GM18508 (cell line): ENCODE data around the gene BRME1.
A peak's percentile ranks its signal among the peaks of the same experiment; 100 is the strongest.

ENCODE experiments used
- ATAC-seq: cut with Tn5 transposase; IDR thresholded peaks from one replicate; pipeline ENCODE4 v1.9.1; 2021; ENCODE audit warnings: moderate number of reproducible peaks; ENCODE audit not compliant: insufficient read depth, unreplicated experiment

The BRME1 gene

DNA sequence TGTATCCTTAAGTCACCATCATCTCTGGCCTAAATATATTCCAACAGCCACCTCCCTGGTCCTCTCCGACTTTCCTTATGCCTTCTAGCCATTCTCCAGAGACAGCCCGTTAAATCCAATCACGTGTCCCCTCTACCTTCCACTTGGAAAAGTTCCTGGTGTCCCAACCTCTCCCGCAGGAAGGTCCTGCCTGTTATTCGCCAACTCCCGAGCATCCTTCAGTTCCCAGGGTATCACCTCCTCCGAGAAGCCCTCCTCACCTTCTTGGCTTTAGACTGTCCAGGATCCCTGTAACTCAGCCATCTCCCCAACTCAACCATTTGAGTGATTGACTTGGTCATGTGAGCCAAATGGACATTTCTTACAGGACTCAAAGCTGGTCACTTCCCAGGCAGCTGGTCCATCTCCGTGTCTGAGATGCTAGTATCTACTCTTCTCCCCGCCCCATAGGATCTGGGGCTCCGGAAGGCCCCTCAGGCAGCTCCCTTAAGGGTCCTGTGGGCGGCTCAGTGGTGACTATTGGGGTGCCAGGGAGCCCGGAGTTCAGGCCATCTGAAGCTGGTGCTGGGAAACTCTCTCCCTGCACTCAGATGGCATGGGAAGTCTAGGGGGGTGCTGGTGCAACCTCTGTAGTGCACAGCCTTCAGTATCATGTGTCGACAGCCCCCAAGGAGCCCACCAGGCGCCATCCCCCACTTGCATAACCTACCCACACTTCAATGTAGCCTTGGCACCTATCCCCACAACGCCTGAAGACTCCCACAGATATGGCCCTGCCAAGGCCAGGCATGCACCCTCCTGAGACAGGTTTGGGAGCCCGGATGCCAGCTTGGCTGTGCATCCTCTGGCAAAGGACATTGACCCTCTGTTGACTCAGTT is 56.9 kb downstream of the BRME1 start:
- ATAC-seq = no peak

DNA sequence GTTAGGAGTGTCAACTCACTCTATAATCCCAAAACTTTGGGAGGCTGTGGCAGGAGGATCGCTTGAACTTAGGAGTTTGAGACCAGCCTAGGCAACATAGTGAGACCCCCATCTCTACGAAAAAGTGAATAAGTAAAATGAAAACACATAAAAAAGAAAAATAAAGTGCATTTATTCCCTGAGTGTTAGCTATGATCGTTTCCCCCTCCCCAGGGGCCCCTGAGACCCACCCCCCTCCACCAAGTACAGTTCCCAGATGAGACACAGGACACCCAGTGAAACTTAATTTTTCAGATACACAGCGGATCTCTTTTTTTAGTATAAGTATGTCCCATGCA is 57.6 kb downstream of the BRME1 start:
- ATAC-seq = no peak

DNA sequence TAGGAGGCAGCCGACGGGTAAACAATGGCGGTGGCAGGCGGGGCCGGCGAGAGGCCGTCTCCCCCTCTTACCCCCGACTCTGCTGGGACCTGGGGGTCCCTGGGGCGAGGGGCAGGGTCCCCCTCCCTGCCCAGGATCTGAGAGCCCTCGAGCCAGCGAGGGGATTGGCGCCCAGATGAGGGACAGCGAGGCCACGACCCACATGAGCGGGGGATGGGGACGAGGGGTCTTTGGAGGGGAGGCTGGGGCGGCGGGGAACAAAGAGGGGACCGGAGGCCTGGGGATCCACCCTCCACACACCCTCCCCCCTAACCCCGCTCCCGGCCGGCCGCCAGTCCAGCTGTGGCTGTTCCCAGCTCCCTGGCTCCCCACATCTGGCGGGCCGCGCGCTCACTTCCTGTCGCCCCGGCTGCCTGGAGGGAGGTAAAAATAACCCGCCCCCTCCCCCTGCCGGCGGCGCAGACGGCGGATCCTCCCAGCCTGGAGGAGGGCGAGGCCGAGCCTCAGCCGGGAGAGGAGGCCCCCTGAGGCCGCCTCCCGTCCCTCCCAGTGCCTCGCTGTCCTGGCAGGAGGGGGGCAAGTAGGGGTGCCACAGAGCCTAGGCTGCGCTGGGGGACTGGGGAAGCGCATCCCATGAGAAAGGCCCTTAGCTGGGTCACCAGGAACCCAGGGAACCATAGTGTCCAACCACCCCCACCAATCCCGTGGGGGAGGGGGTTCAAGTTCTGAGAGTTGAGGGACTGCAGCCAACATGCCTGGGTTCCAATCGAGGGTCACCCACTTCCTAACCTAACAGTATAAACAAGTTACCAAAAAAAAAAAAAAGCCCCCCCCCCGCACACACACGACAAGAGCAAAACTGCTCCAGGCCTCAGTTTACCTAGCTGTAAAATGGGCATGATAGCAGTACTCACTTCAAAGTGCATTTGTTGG is 58.2 kb downstream of the BRME1 start:
- ATAC-seq = no peak

DNA sequence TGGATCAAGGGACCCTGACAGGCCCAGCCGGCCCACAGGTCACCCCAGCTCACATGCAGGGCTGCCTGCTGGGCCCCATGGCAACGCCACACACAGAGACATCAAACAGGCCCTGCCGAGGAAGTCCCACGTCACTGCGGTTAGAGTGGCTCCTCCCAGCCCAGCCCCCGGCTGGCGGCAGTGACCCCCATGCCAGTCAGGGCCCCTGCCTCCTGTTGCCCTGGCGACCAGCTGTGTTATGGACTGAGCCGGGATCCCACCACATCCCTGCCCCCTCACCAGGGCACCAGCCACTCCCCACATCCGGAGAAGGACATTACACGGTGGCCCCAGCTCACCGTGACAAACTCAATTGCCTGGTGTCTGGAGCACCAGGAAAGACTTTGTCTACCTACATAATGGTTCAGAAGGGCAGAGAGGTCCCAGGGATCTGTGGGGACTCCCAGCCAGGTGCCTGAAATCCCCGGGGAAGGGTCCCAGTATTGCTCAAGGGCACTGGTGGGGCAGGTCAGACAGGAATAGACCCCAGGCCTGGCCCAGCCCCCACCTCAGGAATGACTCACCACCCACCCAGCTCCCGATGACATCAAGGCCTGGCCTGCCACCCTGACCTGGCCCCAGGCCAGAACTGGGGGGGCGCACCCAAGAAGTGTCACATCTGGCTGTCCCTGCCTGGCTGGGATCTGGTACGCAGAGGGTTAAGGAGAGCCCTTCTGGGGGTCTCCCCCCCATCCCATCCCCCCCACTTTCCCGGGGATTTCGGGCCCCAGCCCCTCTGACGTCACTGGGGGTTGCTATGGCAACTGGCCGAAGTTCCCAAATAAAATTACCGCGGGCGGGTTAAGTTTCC is 59.1 kb downstream of the BRME1 start:
- ATAC-seq = peak; percentile 37

DNA sequence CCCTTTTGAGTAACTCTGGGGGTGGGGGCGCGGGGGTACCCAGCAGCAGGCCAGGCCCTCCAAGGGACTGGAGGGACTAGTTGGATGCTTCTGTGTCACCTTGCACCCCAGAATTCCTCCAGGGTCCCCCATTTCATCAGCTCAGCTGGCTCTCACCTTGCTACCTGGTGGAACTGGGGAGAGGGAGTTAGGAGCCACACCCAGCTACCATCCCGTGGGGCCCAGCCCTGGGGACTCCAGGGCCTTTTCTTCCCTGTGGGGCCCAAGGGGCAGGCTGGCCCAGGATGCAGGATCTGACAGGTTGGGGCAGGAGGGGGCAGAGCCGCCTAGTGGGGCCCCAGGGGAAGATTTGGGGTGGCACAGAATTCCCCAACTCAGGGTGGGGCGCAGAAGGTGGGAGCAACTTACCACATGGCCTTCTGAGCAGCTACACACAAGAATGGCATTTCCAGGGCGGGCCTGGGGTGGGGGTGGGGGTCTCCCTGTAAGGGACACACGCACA is 61.7 kb downstream of the BRME1 start:
- ATAC-seq = no peak

DNA sequence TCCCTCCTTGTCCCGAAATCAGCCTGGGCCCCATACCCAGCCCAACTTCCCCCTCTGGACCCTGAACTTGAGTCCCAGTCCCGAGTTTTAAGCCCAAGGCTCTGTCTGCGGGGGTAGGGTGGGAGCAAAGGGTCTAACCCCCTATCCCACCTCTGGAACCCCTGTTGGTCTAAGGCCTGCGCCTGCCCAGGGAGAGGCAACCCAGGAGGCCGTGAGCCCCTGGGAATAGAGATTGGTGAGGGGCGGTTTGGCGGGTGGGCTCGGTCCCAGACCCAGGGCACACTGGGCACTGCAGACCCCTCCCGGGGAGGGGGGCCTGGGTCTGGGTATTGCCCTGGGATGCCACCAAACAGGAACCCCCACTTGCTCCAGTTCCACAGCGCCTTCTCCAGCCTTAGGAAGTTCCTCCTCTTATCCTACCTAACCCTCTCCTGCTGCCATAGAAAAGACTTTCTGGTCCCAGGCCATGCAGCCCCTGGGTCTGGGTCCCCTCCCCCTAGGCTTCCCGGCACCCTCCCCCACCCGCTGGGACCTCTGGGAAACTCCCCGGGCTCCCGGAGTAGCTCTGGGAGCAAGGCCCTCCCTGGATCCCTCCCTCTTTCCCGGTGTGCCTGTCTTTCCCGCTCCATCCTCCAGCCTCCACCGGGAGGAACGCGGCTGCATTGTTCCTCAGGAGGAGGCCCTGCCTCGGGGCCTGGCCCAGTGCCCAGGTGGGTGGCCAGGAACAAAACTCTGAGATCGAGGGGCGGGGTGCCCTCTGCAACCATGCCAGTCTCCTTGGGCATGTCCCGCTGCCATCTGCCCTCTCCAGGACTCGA is 62.6 kb downstream of the BRME1 start:
- ATAC-seq = no peak

DNA sequence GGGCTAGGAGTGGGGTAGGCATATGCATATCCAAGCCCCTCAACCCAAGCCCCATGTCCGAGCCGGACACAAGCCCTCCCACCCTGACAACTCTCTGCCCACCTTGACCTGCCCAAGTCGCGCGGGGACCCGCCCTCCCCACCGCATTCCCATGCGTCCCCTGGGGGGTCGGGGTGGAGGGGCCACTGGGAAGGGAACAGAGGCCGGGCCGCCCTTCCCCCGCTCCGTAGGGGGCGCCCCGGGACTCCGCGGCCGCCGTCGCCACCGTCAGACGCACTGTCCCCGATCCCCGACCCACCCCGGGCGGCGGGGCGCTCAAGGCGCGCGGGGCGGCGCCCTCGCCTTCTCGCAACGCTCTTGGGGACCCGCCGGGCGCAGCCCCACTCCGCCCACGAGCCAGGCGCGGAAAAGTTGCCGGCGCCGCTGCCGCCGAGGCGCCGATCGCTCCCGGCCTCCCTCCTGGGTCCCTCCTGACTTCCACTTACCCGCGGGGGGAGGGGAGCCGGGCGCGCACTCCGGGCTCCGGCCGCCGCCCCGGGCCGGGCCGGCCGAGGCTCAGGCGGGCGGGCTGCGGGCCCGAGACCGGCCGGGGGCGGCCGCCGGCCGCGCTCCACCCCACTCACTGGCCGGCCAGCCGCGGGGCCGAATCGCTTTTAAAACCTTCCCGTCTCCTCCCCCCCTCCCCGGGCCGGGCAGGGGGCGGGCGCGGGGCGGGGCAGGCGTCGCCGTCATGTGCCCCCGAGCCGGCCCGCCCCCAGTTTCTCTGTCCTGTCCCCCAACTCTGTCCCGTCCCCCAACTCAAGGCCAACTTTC is 63.4 kb downstream of the BRME1 start:
- no peak for ATAC-seq

DNA sequence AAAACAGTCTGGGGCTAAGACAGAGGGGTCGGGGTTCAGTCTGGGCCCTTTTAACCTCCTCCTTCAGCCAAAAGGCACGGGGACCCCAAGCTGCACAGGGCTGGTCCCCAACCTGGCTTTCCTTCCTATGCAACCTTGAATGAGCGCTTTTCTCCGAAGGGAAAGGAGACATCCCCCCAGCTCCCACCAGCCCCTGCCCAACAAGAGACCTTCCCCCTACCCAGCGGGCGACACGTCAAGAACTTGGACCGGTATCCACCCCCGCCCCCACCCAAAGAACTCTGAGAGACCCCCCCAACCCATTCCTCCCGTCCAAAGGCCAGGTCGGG is 64.0 kb downstream of the BRME1 start:
- no peak for ATAC-seq

DNA sequence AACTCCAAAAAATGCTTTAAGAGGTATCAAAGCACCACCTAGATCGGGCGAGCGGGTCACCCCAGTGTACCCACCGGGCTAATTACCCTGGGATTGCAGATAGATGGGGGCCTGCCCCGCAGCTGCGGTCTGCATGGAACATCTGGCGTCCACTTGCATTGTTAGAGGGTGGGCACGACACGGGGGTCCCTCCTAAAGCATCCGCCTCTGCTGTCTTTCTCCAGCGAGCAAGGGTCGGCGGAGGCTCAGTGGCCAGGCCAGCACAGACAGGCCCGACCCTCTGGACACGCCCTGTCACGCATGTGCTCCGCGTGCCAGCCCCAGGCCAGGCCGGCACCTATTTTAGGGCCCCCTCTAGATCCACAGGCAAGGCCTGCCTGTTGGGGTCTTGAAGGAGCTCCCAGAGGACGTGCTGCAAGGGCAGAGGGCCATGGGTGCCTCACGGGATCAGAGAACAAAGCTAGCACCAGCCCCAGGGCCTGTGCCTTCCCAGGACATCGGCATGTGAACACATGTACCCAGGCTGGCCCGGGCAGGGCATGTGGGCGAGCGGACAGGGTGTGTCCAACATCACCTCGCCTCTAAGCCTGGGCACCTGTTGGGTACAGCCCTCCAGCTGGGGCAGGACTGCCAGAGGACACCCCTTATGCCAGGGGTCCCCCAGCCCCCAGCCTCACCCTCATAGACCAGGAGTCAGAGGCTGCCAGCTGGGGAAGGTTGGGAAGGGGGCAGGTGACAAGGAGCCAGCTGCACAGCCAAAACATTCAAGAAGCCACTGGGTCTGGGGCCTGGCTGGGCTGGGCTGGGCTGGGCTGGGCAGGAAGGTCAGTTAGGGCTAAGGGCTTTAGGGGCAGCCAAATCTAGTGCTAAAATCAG is 64.6 kb downstream of the BRME1 start:
- ATAC-seq = no peak

DNA sequence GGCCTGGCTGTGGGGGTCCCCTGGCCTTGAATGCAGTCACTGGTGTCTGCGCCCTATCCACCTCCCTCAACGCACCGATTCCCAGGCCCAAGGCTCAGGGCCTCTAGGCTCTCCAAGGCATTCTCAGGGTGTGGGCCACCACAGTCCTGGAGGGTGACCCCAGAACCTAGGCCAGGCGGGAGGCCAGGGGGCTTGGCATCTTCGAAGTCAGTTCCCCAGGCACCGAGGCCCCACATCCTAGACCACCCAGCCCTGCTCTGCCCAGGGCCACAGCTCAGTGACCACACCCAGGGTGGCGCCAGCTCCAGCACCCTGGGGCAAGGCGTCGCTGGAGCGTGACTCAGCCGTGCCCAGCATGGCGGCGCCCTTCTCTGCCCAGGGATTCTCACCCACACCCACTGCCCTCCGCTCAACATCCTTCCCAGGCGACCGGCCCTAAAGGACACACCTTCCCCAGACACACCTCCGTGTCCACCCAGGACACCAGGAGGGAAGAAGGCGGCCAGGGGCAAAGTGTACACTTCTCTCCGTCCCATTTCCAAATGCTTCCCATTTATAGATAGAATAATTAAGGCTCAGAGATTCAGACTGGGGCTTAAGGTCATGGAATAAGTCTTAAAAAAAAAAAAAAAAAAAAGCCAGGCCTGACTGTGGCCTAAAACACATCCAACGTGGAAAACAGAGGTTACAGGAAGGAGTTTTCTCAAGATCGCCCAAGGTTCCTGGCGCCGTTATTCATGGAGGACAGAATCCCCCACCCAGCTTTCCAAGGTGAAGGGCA is 65.4 kb downstream of the BRME1 start:
- no peak for ATAC-seq

DNA sequence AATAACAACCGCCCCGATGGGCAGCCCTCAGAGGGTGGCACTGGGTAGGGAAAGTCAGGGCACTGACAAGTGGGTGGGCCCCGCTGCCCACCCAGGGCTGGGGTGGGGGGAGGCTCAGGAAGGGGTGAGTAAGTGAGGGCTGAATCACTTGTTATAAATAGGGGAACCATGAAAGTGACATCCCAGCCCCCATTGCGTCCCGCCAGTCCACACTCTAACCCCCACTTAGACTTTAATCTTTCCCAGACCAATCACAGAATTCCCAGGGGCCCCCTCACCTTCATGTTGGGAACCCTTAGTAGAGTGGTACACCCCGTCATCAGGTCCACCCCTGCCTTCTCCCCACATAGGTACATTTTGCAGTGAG is 66.0 kb downstream of the BRME1 start:
- no peak for ATAC-seq

DNA sequence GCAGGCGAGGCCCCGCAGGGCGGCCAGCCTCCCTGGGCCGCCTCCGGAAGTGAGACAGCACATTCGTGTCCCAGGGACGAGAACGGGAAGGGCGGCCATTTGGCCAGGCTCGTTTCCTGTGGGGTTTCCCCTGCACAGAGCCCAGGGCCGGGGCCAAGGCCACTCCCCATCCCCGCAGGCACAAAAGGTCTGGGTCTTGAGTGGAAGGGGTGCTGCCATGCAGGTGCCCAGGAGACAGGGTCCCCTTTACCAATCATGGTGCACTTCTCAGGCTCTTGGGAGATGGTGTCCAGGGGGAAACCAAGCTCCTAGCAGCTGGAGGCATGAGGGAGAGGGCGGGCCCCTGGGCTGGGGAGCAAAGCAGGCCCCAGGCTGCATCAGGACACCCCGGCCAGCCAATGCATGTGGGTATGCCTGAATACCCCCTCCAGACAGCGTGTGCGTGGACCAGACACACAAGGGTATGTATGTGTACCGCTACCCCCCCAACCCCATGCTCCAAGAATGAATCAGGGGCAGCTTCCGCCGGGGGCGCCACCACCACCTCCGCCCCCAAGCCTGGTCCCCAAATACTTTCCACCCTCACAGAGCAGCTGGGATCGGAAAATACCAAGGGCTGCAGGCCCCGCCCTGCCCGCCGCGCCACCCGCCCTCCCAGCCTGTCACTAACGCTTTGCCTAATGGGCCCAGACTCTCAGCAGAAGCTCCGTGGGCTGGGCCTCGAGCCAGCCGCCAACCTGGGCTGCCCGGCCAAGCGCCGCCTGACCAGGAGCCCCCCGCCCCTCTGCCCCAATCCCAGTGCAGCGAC is 66.6 kb downstream of the BRME1 start:
- no peak for ATAC-seq

- no peak for ATAC-seq
Observed at GRCh38 chr19:13838435-13839129, 67.3 kb downstream of the BRME1 start.

- ATAC-seq = no peak
Observed at GRCh38 chr19:13835791-13836723, 69.9 kb downstream of the BRME1 start.
